ENCODE measurements around the gene TMEM184B. TPM values are rescaled to one million over a fixed set of nuclear protein-coding genes. Genes with fewer than 3 reads are reported as not detected.
A peak's percentile ranks its signal among the peaks of the same experiment; 100 is the strongest.

Gene TMEM184B
- total RNA-seq, 2 donors from 2014 or later: 58.8 to 61.6 TPM

DNA sequence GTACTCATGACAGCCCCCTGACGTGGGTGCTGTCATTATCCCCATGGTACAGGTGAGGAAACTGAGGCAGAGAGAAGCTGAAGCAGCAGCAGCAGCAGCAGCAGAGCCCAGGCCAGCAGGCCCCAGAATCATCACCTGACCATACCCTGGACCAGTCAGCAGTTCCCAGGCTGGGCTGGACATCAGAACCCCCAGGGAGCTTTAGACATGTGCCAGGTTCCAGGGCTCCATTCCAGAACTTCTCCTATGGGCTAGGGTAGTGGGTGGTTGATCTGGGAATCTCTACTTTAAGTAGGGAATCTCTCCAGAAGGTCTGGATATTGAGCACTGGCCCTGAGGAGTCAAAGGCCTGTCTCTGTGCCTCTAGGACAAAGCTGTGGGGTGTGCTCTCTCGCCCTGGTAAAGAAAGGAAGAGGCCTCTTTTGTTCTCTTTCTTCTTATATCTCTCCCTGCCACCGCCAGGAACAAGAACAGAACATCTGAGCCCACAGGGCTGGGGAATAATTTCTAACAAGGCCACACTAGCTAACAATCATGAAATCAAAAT, 44.4 kb downstream of the TMEM184B start:
- peak overlapping the region; percentile 84 for H3K27ac ChIP-seq
- peak overlapping the region; percentile 45 to 75 for H3K9ac ChIP-seq (ENCODE audit: low read depth in 2 of 2, low read length in 2 of 2)
- H3K9me3 ChIP-seq: no peaks in the 10 kb centered on the region
- no peak overlapping the region for H3K4me3 ChIP-seq
- H3K4me1 ChIP-seq: peaks cover 19% of the 10 kb centered on the region
- DNase-seq: no peak
- TF ChIP-seq, protein P1, sequence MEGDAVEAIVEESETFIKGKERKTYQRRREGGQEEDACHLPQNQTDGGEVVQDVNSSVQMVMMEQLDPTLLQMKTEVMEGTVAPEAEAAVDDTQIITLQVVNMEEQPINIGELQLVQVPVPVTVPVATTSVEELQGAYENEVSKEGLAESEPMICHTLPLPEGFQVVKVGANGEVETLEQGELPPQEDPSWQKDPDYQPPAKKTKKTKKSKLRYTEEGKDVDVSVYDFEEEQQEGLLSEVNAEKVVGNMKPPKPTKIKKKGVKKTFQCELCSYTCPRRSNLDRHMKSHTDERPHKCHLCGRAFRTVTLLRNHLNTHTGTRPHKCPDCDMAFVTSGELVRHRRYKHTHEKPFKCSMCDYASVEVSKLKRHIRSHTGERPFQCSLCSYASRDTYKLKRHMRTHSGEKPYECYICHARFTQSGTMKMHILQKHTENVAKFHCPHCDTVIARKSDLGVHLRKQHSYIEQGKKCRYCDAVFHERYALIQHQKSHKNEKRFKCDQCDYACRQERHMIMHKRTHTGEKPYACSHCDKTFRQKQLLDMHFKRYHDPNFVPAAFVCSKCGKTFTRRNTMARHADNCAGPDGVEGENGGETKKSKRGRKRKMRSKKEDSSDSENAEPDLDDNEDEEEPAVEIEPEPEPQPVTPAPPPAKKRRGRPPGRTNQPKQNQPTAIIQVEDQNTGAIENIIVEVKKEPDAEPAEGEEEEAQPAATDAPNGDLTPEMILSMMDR (IDR thresholded peaks at IDR 0.05): no peak
- intact Hi-C loops (cut with DNase I): no loop called here
- no peaks in the 10 kb centered on the region for H3K27me3 ChIP-seq
- H3K36me3 ChIP-seq: peaks cover 7% of the 10 kb centered on the region

- H3K27me3 ChIP-seq: no peaks in the 10 kb centered on the region
- peak overlapping the region in 1 of 2 donors; percentile 14 for H3K9ac ChIP-seq (ENCODE audit: low read depth in 2 of 2, low read length in 2 of 2)
- TF ChIP-seq, protein P1 (IDR thresholded peaks at IDR 0.05): no peak
- no peak overlapping the region for H3K4me3 ChIP-seq
- H3K27ac ChIP-seq: no peak overlapping the region
- no peaks in the 10 kb centered on the region for H3K9me3 ChIP-seq
- intact Hi-C loops (cut with DNase I): no loop called here
- H3K36me3 ChIP-seq: peaks cover 7% of the 10 kb centered on the region
- peaks cover 25% of the 10 kb centered on the region for H3K4me1 ChIP-seq
- no peak for DNase-seq
Observed at GRCh38 chr22:38226853-38227649, 45.8 kb downstream of the TMEM184B start.

DNA sequence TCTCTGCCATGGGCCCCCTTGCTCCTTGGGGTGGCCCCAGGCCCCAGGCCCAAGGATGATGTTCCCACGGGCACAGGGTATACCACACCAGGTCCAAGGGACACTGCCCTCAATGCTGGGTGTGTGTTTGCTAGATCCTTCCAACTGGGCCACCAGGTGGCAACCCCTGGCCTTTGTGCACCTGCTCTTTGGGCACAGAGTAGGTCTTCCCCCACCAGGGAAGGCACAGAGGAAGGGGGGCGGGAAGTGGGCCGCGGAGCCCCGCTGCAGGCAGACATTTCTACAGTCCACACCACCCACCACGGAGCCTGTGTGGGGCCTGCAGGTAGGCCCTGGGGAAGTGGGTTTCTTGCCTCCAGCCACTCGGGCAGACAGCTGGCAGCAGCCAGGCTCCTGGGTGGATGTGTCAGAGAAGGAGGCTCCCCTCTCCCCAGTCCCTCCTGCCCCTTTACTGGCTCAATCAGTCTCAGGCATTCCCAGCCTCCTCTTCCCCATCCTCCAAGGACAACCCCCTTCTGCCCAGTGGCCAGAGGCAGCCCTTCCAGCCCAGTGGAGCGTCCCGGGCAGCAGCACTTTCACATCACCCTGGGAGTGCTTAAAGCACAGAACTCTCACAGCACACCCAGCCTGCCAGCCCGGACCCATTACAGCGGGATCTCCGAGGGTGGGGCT, 49.4 kb downstream of the TMEM184B start:
- Histone ChIP-seq H3K27ac (peak overlapping the region; percentile 60), H3K9ac (ENCODE audit: low read depth in 2 of 2, low read length in 2 of 2) (peak overlapping the region; percentile 29 to 38), H3K27me3 (no peaks in the 10 kb centered on the region), H3K9me3 (no peaks in the 10 kb centered on the region), H3K4me3 (no peak overlapping the region), H3K4me1 (peaks cover 20% of the 10 kb centered on the region), H3K36me3 (no peaks in the 10 kb centered on the region)
- TF ChIP-seq, protein P1 (IDR thresholded peaks at IDR 0.05): no peak
- intact Hi-C loops (cut with DNase I): no loop called here
- DNase-seq: no peak

DNA sequence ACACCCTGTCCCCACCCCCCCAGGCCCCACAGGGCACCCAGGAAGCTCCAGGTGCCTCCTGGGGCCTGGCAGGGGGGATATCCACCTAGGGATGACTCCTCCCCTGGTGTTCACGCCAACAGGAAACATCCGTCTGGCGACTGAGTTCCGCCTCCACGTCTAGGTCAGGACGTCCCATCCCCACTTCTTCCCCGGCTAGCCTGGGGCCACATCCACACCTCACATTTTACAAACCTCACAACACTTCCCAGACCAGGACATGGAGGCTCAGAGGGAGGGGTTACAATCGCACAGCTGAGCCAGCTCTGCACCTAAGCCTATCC, 50.1 kb downstream of the TMEM184B start:
- H3K9me3 ChIP-seq: no peaks in the 10 kb centered on the region
- H3K4me3 ChIP-seq: no peak overlapping the region
- H3K36me3 ChIP-seq: no peaks in the 10 kb centered on the region
- peaks cover 16% of the 10 kb centered on the region for H3K4me1 ChIP-seq
- peak overlapping the region; percentile 60 for H3K27ac ChIP-seq
- peak; percentile 62 for DNase-seq
- intact Hi-C loops (cut with DNase I): no loop called here
- H3K9ac ChIP-seq (ENCODE audit: low read depth in 2 of 2, low read length in 2 of 2): peak overlapping the region in 1 of 2 donors; percentile 38
- TF ChIP-seq, protein P1 (IDR thresholded peaks at IDR 0.05): no peak
- no peaks in the 10 kb centered on the region for H3K27me3 ChIP-seq

DNA sequence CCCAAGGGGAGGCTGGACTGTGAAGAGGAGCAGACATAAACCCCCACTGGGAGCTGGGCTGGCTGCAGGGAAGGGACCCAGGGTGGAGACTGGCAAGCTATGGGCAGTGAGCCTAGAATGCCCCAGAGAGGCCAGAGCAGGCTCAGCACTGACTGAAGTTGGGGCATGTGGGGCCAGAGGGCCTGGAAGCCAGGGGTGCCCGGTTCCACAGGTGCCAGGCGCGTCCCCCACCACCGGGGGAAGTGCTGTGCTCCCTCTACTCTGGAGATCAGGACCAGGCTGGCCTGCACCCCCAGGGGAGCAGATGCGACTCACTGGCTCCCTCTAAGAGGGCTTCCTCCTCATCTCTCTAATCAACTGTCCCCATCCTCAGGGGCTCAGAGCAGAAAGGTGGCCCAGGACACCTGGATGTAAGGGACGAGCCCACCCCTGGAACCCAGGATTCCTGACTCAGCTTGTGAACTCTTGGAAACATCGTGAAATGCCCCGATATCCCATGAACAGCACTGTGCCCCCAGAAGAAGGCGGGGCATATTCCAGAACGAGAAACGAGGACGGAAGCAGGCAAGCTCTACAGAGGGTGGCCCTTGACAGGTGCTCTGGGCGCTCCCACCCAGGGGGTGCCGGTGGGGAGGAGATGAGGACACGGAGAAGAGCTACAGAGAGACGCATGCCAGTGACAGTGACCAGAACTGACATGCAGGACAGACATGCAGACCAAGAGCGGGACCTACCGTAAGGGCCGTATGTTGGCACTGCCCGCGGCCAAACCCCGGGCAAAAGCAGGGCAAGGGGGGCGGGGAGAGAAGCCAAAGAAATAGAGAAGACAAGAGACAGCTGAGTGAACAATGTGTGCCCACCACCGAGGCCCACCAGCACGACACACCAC, 50.7 kb downstream of the TMEM184B start:
- H3K36me3 ChIP-seq: no peaks in the 10 kb centered on the region
- no peak for DNase-seq
- TF ChIP-seq, protein P1 (IDR thresholded peaks at IDR 0.05): no peak
- H3K4me1 ChIP-seq: peaks cover 16% of the 10 kb centered on the region
- no peaks in the 10 kb centered on the region for H3K27me3 ChIP-seq
- no peaks in the 10 kb centered on the region for H3K9me3 ChIP-seq
- peak overlapping the region; percentile 60 for H3K27ac ChIP-seq
- H3K9ac ChIP-seq (ENCODE audit: low read depth in 2 of 2, low read length in 2 of 2): peak overlapping the region; percentile 12 to 38
- intact Hi-C loops (cut with DNase I): no loop called here
- no peak overlapping the region for H3K4me3 ChIP-seq
